SK-N-DZ (cell line): ENCODE measurements around the gene MCHR2. TPM values are rescaled to one million over a fixed set of nuclear protein-coding genes. Genes with fewer than 3 reads are reported as not detected.
"Not testable (repeated sequence)": the region's sequence is repeated elsewhere in the genome, so short reads cannot be mapped to it uniquely, and the experiment has no call there.

ENCODE experiments used
- DNase-seq: peaks from one replicate; pipeline ENCODE4 v3.0.0-alpha.2; 2015; ENCODE audit warnings: low spot score
- polyA plus RNA-seq, 2 experiments: library from polyadenylated mRNA; depleted of rRNA; stranded (reverse); fragments of >200 nt; gene quantifications; 2 replicates each; pipeline ENCODE4 v1.2.3, GENCODE V29; 2014

Gene MCHR2
- not detected in 2 replicates for polyA plus RNA-seq (2014; cell fraction: cytosol; rRNA removed)
- polyA plus RNA-seq (2014; cell fraction: nucleus; rRNA removed) = not detected in 2 replicates

- no peak for DNase-seq
Observed at GRCh38 chr6:99993533-99994251, at the start of gene MCHR2. TSS of gene MCHR2 (minus strand) at chr6:99994223. CDS start at chr6:99956147, 38,076 bp downstream.

- not testable (repeated sequence) for DNase-seq
Observed at GRCh38 chr6:100038546-100038945, 44.5 kb upstream of the MCHR2 start.

- DNase-seq = no peak
Observed at GRCh38 chr6:100035873-100036653, 42.0 kb upstream of the MCHR2 start.

- DNase-seq = no peak
Observed at GRCh38 chr6:100023798-100024197, 29.8 kb upstream of the MCHR2 start.

- DNase-seq = no peak
Observed at GRCh38 chr6:100022847-100023246, 28.8 kb upstream of the MCHR2 start.

GRCh38 chr6:100008857-100009256 lies 14.8 kb upstream of the MCHR2 start:
- no peak for DNase-seq

GRCh38 chr6:100001915-100002388 lies 7.9 kb upstream of the MCHR2 start:
- DNase-seq = peak; percentile 49

- no peak for DNase-seq
Observed at GRCh38 chr6:99997141-99997540, 3.1 kb upstream of the MCHR2 start.

- no peak for DNase-seq
Observed at GRCh38 chr6:99995916-99996315, 1.9 kb upstream of the MCHR2 start.

- no peak for DNase-seq
Observed at GRCh38 chr6:99993146-99993532, 884 bp downstream of the MCHR2 start.

- DNase-seq = no peak
Observed at GRCh38 chr6:99991955-99992354, 2.1 kb downstream of the MCHR2 start.

- DNase-seq = no peak
Observed at GRCh38 chr6:99980741-99981140, 13.3 kb downstream of the MCHR2 start.

GRCh38 chr6:99979953-99980352 lies 14.1 kb downstream of the MCHR2 start:
- no peak for DNase-seq

GRCh38 chr6:99967052-99967451 lies 27.0 kb downstream of the MCHR2 start:
- no peak for DNase-seq

GRCh38 chr6:99960027-99960426 lies 34.0 kb downstream of the MCHR2 start:
- no peak for DNase-seq

- DNase-seq = no peak
Observed at GRCh38 chr6:99951016-99951805, 42.8 kb downstream of the MCHR2 start.

- no peak for DNase-seq
Observed at GRCh38 chr6:99946005-99946404, 48.0 kb downstream of the MCHR2 start.

GRCh38 chr6:99943846-99944245 lies 50.2 kb downstream of the MCHR2 start:
- no peak for DNase-seq

- no peak for DNase-seq
Observed at GRCh38 chr6:99940582-99940981, 53.4 kb downstream of the MCHR2 start.

GRCh38 chr6:99933129-99933528 lies 60.9 kb downstream of the MCHR2 start:
- no peak for DNase-seq

- no peak for DNase-seq
Observed at GRCh38 chr6:99912657-99913056, 81.4 kb downstream of the MCHR2 start.
